ENCODE measurements around the gene KIF3A. TPM values are rescaled to one million over a fixed set of nuclear protein-coding genes. Genes with fewer than 3 reads are reported as not detected.
"Not testable (repeated sequence)": the region's sequence is repeated elsewhere in the genome, so short reads cannot be mapped to it uniquely, and the experiment has no call there.

Gene KIF3A
- polyA plus RNA-seq, 10 donors = 6.5 to 12.2 (median 8.5) TPM

DNA sequence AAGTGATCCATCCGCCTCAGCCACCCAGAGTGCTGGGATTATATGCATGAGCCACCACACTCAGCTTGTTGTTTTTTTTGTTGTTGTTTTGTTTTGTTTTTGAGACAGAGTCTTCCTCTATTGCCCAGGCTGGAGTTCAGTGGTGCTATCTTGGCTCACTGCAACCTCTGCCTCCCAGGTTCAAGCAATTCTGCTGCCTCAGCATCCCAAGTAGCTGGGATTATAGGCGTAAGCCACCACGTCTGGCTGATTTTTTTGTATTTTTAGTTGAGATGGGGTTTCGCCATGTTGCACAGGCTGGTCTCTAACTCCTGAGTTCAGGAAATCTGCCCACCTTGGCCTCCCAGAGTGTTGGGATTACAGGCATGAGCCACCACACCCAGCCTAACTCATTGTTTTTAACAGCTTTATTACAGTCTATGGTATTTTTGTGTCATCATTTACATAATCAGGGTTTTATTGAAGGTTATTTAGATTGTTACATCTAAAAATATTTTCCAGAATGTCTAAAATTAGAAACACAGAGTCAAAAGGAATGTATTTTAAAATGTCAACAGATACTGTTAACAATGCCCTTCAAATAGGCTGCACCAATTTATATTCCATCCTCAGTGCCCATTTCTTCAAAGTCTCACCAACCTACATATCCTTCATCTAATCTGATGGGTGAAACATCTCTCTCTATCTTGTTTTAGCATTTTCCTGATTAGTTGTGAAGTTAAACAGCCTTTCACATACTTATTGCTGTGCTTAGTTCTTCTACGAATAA is 18.6 kb downstream of the KIF3A start:
- no peak for DNase-seq

DNA sequence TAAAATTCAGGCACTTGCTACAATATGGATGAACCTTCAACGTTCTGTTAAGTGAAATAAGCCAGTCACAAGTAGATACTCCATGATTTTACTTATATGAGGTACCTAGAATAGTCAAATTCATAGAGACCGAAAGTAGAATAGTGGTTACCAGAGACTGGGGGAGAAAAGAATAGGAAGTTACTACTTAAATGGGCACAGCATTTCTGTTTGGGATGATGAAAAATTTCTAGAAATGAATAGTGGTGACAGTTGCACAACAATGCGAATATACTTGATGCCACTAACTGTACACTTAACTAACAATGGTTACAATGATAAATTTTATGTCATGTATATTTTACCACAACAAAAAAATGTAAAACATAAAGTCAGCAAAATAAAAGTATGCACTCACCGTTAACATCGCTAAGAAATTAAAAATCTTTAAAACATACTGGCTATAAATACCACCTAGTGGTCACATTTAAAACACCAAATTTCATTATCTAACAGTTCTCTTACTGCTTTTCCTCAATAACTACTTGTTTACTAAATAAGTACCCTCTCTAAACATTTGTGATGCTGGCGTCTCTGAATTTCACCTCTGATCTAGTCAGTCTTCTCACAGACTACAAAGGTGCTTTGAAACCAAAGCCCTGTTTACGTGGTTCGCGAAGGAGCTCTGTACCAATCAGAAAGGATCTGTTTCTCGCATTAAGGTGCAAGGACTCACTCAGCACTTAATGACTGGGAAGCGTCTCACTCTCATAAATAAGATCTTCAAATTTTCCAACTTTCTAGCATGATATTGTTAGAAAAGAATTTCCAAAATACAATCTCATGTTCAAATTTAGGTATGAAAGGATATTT is 22.7 kb downstream of the KIF3A start:
- peak in 1 of 3 donors; percentile 27 for DNase-seq

DNA sequence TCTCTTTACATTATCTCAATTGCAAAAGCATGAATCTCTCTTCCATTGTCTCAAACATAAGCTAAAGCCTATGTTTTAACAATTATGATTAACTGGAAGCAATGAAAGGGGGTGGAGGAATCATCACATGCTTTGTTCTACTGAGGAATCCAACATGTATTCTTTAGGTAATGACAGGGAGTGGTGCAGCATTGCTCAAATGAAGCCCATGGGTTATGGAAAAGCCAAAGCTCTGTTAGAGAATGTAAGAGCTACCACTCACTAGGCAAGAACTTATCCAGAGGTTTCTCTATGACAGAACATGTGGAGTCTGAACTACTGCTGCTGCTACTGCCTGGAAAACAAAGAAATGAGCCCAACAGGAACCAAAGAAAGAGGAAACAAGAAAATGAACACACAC is 28.7 kb downstream of the KIF3A start:
- DNase-seq = no peak

DNA sequence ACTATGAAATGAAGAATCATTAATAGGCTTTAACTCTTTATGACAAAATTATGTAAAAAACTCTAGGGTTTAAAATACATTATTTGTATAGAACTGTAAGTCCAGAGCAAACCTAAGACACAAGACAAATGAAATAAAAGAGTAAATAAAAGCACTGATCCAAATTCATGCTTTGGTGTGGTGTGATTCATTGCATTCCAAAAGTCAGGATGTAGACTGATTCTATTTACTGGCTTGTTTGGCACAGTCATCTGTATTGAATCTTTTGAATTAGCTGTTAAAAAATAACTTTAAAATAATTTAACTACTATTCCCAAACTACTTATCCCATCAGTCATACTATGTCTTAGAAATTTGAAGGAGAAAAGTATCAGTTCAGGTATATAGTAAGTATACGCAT is 32.5 kb downstream of the KIF3A start:
- no peak for DNase-seq

DNA sequence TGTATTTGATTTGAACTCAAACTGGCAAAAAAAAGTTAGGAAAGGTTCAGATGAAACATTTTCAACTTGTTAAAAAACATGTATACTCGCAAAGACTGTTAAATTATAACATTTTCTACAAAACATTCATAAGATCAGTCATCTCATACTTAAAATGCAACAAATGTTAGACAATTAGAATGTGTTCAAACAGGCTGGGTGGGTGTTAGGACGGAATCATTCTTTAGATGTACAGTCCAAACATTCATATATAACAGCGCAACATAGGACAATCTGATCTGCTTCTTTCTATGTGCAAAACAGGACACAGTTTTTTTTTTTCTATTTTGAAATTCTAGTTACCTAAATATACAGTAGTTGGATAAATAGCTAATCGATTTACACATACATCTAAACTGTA is 41.4 kb downstream of the KIF3A start:
- no peak for DNase-seq

DNA sequence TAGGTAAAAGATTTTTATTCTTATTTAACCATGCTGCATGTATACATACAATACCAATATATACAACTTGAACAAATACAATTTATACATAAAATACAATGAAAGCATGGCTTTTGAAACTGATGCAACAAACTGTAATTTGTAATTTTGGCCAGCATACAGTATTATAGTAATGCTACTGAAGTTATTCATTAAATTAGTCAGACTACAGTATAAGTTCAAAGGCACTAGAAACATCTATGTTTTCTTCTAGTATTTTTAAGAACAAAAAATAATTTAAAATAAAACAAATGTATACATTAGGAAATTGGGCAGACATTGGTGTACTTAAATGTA is 44.7 kb downstream of the KIF3A start:
- no peak for DNase-seq

DNA sequence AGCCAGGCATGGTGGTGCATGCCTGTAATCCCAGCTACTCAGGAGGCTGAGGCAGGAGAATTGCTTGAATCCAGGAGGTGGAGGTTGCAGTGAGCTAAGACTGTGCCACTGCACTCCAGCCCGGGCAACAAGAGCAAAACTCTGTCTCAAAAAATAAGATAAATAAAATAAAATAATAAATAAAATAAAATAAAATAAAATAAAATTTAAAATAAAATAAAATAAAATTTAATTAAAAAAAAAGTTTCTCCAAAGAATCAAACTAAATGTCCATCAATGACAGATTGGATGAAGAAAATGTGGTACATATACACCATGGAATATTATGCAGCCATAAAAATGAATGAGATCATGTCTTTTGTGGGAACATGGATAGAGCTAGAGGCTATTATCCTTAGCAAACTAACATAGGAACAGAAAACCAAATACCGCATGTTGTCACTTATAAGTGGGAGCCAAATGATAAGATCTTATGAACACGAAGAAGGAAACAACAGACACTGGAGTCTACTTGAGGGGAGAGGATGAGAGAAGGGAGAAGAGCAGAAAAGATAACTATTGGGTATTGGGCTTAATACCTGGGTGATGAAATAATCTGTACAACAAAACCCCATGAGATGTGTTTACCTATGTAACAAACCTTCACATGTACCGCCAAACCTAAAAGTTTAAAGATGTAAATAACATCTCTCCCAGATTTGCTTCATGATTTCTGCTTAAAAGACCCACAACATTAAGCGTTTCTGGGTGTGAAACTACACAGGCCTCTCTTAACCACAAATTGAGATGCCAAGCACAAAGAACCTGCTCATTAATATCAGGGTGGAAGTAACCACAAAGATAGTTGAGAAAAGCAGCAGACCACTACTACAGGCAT is 45.4 kb downstream of the KIF3A start:
- not testable (repeated sequence) for DNase-seq

DNA sequence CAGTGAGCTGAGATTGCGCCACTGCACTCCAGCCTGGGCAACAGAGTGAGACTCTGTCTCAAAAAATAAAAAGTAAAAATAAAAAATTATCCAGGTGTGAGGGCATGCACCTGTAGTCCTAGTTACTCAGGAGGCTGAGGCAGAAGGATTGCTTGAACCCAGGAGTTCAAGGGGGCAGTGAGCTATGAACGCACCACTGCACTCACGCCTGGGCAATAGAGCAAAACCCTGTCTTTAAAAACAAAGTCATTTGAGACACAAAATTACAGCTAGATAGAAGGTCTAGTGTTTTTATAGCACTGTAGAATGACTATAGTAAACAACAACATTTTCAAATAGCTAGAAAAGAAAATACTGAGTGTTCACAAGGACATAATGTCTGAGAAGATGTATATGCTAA is 47.2 kb downstream of the KIF3A start:
- no peak for DNase-seq

DNA sequence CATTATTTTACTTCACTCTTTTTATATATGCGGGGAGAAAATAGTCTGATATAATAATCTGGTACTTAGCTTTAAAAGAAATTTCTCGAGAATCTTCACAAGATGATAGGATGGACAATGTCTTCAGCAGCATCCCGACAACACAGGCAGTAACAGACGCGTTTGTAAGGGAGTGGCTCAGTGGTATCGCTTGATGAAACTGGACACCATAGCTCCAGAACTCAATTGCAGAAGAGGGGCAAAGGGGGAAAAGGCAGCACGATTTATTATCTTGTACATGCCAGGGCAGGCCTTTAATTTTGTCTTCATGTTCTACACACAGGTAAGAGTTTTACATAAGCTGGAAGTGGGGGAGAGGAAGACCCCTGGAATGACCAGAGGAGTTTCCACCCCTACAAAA is 47.8 kb downstream of the KIF3A start:
- no peak for DNase-seq

DNA sequence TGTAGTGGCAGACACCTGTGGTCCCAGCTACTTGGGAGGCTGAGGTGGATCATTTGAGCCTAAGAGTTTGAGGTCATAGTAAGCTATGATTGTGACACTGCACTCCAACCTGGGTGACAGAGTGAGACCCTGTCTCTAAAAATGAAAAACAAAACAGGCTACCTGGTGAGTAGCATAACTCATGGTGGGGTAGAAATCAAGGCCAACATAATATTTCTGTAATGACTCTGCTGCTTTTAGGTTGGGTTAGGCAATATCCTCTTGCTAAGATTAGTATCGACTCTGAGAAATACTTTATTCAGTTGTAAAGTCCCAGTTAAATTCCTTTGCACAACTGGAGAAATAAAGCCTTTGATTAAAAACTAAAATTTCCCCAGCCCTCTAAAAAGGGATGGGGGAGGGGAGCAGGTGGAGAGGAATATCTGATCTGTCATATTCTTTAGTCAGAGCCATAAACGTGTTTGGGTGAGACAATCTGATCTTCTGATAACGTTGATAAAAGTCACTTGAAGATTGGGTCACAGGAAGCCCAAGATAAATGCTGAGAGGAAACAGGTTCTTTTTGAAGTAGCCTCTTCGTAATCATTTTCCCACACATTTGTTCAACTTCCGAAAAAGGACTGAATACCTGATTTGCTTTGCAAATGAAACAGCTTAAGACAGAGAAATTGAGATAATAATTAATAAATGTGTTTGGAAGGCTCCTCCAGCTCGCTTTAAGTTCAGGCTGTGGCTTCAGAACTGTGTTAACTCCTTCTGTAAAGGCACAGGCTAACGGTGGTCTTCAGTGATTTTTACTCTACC is 48.6 kb downstream of the KIF3A start:
- no peak for DNase-seq

DNA sequence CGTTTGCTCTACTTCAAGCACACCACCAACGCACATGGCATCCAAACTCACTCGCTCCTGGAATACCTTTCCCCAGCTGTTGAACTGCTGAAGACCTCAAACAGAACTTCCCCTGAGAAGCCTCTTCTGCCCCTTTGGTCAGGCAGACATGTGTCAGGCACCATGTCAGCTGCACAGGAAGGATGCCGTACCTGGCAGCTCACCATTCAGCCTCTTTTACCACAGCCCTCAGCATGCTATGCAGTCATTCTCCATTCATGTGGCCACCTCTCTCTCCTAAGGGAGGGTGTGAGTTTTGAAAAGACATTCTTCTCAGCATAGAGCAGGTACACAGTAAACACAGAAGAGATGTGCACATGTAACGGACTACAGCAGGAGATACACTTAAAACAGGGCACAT is 49.4 kb downstream of the KIF3A start:
- DNase-seq = no peak

DNA sequence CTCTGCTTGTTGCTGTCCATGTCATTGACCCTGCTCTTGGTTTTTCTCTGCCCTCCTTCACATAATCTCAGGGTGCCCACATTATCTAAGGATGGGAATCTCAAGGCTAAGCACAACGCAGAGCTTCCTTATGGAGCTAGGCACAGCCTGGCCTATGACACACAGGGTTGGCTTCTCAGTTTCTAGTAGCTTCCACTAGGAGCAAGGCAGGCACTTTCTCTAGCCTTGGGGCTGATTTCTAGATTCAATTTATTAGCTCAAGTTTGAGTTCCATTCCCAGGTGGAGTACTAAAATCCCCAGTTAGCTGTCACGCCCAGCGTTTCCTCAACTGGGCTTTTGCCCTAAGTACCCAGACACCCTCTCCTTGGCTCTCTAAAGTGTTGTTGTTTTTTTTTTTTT is 51.2 kb downstream of the KIF3A start:
- DNase-seq = no peak

DNA sequence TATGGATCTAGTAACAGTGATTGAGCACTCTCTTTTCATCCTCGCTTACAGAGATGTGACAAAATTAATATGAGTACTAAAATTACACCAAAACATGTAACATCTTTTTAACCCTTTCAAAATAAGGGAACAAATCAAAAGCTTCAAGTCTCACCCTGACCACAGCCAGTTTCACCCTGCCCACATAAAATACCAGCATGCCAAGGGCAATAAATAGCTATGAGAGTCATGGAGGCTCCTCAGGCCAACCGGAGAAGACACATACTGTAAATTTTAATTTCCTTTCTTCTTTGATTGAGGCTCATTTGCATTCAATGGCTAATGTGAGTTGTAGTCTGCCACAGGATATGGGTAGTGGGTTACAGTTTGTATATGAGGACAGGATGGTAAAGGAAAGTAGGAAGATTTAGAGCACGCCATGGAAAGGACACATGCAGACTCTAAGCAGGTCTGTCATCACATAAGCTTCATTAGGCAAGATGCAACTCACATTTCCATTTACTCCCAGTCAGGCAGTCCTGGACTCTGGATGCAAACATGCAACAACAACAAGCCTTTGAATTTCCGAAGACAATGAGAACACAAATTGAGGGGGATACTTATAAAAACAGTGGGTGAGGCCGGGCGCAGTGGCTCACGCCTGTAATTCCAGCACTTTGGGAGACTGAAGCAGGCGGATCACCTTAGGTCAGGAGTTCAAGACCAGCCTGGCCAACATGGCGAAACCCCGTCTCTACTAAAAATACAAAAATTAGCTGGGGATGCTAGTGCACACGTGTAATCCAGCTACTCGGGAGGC is 52.2 kb downstream of the KIF3A start:
- no peak for DNase-seq

DNA sequence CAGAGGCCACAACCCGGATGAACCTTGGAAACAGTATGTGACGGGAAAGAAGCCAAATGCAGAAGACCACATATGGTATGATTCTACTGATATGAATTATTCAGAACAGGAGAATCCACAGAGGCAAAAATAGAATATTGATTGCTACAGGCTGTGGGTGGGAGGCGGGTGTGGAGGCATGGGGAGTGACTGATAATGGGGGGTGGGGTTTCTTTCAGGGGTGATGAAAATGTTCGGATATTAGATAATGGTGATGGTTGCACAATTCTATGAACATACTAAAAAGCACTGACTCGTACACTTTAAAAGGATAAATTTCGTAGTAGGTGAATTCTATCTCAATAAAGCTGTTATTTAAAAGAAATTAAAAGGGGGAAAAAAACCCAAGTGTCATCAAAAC is 52.9 kb downstream of the KIF3A start:
- DNase-seq = no peak

DNA sequence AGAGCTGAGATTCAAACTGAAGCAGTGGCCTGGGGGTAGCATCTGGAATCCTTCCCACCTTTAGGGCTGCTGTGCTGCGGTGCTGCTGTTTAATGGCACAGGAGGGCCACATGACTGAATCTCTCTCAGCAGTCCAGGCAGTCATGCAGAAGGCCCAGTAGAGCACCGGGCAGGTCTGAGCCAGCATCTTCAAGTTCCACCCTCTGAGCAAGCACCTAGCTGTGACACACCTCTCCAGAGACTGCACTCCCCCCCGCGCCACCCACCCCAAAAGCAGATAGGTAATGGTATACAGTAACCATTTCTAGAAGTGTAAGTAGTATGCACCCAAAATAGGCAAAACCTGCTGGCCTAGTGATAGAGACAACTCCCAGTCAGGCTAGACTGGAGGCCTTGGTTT is 55.4 kb downstream of the KIF3A start:
- DNase-seq = no peak

DNA sequence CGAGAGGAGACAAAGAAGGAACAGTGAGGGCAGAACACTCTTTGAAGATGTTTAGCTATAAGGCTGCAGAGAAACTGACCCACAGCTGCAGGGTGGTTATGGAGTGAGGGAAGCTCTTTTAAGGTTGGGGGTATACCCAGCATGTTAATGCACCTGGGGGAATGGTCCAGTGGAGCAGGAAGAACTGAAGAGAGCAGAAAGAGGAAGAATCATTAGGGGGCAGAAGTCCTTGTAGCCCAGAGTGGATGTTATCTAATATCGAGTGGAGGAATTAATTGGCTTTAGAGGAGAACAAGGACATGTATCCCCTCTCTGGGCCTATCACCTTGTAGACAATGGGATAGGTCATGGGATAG is 55.9 kb downstream of the KIF3A start:
- DNase-seq = no peak

DNA sequence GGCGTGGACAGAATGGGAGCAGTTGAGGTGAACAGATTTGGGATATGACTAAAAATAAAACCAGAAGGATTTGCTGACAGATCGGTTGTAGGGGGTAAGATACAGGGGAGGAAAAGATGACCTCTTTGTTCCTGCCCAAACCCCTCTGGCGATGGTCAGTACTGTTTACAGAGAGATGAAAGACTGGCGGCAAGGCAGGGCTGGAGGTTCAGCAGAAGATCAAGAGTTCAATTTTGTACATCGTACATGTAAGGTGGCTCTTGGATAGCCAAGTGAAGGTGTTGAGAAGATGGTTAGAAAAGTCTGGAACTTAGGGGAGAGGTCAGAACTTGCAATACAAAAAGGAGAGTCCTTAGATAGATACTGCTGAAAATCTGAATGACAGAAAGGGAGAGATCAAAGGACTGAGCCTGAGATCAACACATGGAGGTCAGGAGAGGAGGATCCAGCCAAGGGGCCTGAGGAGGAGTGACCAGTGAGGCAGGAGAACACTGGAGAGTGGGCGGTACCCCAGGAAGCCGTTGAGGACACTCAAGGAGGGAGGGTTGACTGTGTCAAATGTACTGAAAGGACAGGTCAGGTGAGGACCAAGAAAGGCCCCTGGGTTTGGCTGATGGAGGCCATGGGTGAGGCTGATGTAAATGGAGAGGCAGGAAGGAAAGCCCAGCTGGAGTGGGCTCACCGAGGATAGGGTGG is 56.4 kb downstream of the KIF3A start:
- DNase-seq = no peak

DNA sequence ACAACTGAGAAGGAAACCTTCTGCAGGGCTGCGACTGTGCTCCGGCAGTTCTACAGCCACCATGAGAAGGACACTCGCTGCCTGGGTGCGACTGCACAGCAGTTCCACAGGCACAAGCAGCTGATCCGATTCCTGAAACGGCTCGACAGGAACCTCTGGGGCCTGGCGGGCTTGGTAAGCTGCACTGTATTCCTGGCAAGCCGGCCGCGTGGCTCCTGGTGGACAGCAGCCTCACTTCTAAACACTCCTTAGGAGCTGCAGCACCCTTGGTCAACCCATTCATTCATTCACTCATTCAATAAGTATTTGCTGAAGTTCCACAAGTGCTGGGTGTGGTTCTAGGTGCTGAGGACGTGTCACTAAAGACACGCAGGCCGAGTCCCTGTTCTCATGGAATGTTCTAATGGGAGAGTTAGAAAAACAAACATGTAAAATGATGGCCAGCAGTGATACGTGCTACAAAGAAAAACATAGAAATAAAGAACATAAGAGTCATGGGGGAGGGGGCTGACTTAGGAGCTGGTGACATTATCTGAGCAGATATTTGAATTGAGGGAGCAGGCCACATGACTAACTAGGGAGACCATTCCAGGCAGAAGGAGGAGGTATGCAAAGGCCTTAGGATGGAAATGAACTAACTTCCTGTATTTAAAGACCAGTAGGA is 57.5 kb downstream of the KIF3A start:
- DNase-seq = no peak

DNA sequence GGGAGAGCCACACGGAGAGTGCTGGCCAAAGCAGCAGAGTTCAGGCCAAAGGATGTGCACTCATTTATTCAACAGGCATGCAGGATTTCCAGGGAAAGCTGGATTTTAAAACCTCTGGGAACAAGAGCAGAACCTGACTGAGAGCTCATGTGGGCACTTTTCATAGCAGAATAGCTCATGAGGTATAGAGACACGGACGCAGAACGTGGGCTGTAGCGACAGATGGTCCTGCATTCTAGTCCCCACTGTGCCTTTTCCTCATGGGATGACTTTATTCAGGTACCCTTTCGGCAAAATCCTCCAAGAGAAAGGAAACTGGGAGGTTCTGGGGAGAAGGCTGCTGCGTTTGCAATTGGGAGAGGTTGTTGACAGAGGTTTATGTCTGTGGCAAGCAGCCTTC is 58.2 kb downstream of the KIF3A start:
- DNase-seq = no peak

DNA sequence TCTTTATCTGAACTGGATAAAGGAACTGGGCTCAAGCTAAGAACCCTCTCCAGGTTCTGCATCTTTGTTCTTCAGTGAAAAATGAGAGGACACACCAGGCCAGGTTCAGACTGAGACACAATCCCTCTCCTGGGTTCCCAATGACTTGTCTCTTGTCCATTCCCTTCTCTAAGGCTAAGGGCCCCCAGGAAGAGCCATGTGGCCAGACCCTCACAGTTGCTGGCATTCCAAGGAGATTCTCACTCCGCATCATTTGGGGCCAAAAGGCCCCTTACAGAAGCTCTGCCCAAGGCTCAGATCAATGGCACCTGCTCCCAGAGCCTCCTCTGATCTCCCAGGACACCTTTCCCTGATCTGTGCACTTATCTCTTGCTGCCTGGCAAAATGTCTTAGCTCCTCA is 58.6 kb downstream of the KIF3A start:
- no peak for DNase-seq

Data from muscle of back (tissue), 11 donors.